Measurements from ENCODE around the gene ZFAND3.

The ZFAND3 gene

DNA sequence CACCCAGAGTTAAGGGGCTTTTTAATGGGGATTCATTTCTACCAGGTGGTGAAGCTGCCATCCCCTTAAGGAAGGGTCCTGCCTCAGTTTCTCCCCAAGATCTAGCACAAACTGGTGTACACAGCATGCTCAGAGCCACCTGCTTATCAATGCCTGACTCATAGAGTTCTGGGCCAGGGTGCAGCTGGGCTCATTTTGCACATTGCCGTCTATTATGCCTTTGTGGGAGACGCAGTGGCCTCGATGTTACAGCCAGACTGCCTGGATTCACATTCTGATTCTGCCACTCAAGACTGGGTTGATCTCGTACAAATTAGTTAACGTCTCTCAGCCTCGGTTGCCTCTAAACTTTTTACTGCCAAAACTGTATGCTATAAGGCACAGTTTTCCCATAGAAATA is 365.7 kb downstream of the ZFAND3 start:
- no peak for DNase-seq (ENCODE audit: low read depth, low spot score)

GRCh38 chr6:38185752-38186151 is 366.2 kb downstream of the ZFAND3 start:
- DNase-seq (ENCODE audit: low read depth, low spot score): no peak

- DNase-seq (ENCODE audit: low read depth, low spot score): no peak
Observed at GRCh38 chr6:38187325-38187724, 367.8 kb downstream of the ZFAND3 start.

DNA sequence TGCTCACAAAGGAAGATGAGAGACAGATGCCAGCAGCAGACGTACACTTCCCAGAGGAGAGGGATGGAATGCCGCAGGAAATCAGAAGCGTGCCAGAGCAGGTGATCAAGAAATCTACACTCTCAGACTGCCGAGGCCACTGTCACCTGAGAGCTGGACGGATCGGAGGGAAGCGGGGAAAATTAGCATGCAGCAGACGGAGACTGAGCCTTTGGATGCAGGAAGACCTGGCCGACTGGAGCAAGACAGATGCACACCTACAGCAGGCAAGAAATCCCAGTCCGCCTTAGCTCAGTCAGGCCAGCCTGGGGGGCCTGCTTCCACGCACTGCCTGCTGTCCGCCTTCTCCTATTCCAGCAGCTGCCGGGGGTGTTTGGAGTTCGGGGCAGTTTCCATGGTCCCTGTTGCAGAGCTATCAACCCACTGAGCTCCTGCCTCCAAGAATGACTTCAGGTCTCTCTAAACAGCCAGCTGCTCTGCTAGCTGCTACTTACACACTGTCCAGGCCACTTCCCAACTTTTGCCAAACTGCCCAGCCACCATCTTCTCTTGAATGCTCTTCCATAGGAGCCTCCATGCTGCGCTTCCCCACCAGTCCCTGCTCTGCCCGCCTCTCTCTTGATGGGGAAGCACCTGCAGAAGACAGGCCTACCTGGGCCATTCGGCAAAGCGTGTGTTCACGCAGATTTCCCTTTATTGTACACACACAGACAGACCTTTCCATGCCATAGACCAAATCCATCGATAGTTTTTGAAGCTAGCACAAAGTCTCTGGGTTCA is 368.5 kb downstream of the ZFAND3 start:
- DNase-seq (ENCODE audit: low read depth, low spot score): no peak

DNA sequence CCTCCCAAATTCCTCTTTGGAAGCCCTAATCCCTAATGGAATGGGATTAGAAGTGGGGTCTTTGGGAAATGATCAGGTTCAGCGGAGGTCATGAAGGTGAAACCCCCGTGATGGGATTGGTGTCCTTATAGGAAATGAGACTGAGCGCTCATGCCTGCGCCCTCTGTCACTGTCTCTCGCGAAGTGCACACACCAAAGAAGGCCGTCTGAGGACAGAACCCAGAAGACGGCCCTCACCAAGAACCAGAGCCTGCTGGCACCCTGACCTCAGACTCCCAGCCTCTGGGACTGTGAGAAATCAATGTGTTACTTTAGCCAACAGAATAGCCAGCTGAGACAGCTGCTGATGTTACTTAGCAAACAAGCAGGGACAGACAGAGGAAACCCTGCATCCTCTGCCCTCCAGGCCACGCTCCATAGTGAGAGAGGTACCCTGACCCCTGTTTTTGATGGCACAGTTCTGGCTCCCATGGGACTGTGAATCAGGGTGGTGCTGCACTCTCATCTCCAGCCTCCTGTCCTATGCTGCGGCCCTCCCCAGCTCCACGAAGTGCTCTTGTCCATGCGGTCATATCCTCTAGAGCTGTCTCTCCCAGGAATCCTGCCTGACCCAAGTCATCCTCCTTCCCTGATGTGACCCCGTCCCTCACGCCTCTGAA is 369.3 kb downstream of the ZFAND3 start:
- DNase-seq (ENCODE audit: low read depth, low spot score): no peak

- DNase-seq (ENCODE audit: low read depth, low spot score): no peak
Observed at GRCh38 chr6:38191418-38191817, 371.9 kb downstream of the ZFAND3 start.

DNA sequence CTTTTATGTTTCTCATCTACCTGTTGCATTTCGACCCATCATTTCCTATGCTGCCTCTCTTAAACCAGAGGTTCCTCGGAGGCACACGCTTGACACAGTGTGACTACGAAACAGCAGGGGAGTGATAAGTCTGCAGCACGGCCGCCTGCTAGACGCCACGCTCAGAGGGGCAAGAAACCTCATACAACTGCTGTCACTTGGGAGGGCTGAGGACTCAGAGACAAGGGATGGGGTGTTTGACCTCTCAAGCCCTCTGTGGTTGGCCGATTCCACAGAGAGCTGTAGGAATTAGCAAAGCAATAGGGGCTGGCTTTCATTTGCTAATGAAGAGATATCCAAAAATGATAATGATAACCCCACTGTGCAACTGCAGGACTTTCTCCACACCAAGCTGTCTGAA is 372.5 kb downstream of the ZFAND3 start:
- DNase-seq (ENCODE audit: low read depth, low spot score): no peak

- DNase-seq (ENCODE audit: low read depth, low spot score): no peak
Observed at GRCh38 chr6:38192487-38192886, 373.0 kb downstream of the ZFAND3 start.

GRCh38 chr6:38193051-38193450 is 373.5 kb downstream of the ZFAND3 start:
- no peak for DNase-seq (ENCODE audit: low read depth, low spot score)

GRCh38 chr6:38193481-38194281 is 374.2 kb downstream of the ZFAND3 start:
- no peak for DNase-seq (ENCODE audit: low read depth, low spot score)

GRCh38 chr6:38194282-38194572 is 374.7 kb downstream of the ZFAND3 start:
- DNase-seq (ENCODE audit: low read depth, low spot score): no peak

DNA sequence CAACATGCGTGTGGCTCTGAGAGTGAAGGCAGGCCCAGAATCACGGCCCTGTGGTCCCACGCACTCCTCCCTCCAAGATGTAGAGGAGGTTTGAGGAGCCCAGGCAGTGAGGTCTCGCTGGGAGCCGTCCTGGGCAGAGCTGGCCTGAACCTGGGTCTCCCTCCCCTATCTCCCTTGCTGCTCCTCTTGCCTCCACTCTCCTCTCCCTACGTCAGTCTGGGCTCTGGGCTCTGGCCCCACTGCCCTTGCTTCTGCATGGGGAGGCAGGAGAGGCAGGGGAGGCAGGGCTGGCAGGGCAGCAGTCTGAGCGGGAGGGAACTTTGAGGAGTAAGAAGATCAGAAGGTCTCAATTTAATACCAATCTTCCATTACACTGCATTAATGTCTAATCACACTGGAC is 375.1 kb downstream of the ZFAND3 start:
- DNase-seq (ENCODE audit: low read depth, low spot score): no peak

DNA sequence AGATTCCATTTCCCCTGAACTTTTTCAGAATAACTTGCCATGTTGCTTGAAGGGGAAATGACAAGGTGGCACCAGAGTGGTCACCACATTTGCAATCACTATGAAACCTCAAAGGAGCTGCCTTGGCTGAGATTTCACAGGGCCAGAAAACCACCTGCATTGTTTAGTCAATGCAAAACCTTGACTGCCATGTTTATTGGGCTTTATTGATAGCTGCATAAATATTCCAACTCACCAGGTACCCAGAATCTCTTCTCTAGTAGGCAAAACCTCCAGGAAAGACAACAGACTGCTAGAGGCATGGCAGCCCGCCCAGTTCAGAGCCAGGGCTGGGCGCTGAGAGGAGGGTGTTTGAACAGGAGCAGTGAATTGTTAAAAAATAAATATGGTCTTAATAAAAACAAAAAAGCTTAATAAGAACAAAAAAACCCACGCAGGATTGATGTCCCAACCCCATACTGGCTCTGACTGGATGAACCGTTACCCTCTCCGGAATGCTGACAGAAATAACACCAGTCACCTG is 375.6 kb downstream of the ZFAND3 start:
- no peak for DNase-seq (ENCODE audit: low read depth, low spot score)

- DNase-seq (ENCODE audit: low read depth, low spot score): no peak
Observed at GRCh38 chr6:38198219-38198618, 378.7 kb downstream of the ZFAND3 start.
